ENCODE measurements around the gene DNAH14. TPM values are rescaled to one million over a fixed set of nuclear protein-coding genes. Genes with fewer than 3 reads are reported as not detected.

The DNAH14 gene
- total and polyA plus RNA-seq, 4 donors = 16.4 to 54.0 (median 33.9) TPM

GRCh38 chr1:225253173-225253572 lies 323.7 kb downstream of the DNAH14 start:
- H3K9me3 ChIP-seq (ENCODE audit: control insufficient read depth, insufficient read depth, low read length) = no peaks in the 10 kb centered on the region
- H3K27me3 ChIP-seq (ENCODE audit: control insufficient read depth, insufficient read depth, low read length) = no peaks in the 10 kb centered on the region
- H3K4me1 ChIP-seq (ENCODE audit: control insufficient read depth, insufficient read depth, low read length) = no peaks in the 10 kb centered on the region
- DNase-seq (ENCODE audit: low read depth in 4 of 6, low spot score in 6 of 6) = no peak
- H3K27ac ChIP-seq (ENCODE audit: low read depth, low read length) = no peak overlapping the region
- WGBS (ENCODE audit: insufficient coverage) = 67% methylated on average over 1 of the region's 4 CpGs
- H3K4me3 ChIP-seq (ENCODE audit: low read depth, low read length) = no peak overlapping the region
- no peaks in the 10 kb centered on the region for H3K36me3 ChIP-seq (ENCODE audit: control insufficient read depth, insufficient read depth, low read length)

DNA sequence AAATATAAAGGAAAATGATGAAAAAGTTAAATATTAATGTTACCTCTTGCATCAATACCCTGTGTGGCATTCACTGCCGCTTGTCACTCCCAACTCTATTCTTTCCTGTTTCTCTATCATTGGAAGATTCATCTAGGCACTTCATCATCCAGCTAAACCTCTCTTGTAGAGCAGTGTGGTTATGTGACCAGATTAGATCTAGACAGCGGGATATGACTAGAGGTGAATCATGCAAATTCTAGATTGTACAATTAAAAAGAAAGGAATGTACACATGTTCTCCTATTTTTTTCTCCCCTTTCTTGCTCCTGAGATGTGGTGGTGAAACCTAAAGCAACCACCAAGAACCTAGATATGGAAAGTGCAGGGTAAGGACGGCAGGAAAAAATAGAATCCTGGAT lies 324.3 kb downstream of the DNAH14 start:
- H3K36me3 ChIP-seq (ENCODE audit: control insufficient read depth, insufficient read depth, low read length) = no peaks in the 10 kb centered on the region
- no peak for DNase-seq (ENCODE audit: low read depth in 4 of 6, low spot score in 6 of 6)
- H3K9me3 ChIP-seq (ENCODE audit: control insufficient read depth, insufficient read depth, low read length) = no peaks in the 10 kb centered on the region
- no peak overlapping the region for H3K4me3 ChIP-seq (ENCODE audit: low read depth, low read length)
- H3K4me1 ChIP-seq (ENCODE audit: control insufficient read depth, insufficient read depth, low read length) = no peaks in the 10 kb centered on the region
- no peak overlapping the region for H3K27ac ChIP-seq (ENCODE audit: low read depth, low read length)
- H3K27me3 ChIP-seq (ENCODE audit: control insufficient read depth, insufficient read depth, low read length) = no peaks in the 10 kb centered on the region
- whole genome bisulfite sequencing (ENCODE audit: insufficient coverage) = no CpG with 5 or more reads among the region's 3 CpGs

DNA sequence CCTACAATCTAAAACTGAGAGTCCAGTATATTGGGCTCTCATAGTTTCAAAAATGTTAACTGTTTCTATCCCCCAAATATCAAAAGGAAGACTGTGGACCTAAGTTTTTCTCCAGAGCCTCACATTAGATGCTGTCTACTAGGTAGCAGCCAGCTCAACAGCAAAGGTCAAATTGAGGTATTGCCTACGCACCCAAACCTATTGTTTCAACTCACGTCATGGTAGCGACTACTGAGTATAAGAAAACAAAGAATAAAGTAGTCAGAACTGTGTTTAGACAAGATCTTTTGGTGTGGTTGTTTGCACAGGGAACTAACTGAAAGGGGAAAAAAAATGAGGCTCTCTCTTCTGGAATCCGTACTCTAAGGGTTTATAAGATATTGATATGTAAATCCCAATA lies 325.2 kb downstream of the DNAH14 start:
- DNase-seq (ENCODE audit: low read depth in 4 of 6, low spot score in 6 of 6) = no peak
- H3K27me3 ChIP-seq (ENCODE audit: control insufficient read depth, insufficient read depth, low read length) = no peaks in the 10 kb centered on the region
- no peak overlapping the region for H3K27ac ChIP-seq (ENCODE audit: low read depth, low read length)
- no peaks in the 10 kb centered on the region for H3K9me3 ChIP-seq (ENCODE audit: control insufficient read depth, insufficient read depth, low read length)
- H3K4me1 ChIP-seq (ENCODE audit: control insufficient read depth, insufficient read depth, low read length) = no peaks in the 10 kb centered on the region
- 71% methylated on average over 3 of the region's 4 CpGs for WGBS (ENCODE audit: insufficient coverage)
- no peak overlapping the region for H3K4me3 ChIP-seq (ENCODE audit: low read depth, low read length)
- H3K36me3 ChIP-seq (ENCODE audit: control insufficient read depth, insufficient read depth, low read length) = no peaks in the 10 kb centered on the region

DNA sequence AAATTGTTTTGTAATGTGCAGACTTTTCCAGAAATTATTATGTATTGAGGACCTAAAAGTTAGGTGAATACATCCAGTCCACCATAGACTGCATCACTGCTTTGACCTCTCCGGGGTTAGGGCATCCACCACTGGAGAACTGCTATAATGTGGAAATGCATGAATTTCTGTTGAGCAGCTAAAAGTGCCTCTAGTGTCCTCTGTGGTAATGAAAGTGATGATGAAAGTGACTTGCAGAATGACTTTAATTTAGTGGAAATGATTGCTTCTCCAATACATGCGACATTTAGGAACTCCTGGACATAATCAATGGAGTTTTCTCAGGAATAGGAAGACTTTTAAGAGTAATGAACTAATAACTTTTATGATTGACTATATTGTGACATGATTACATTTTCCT lies 327.6 kb downstream of the DNAH14 start:
- Histone ChIP-seq H3K36me3 (ENCODE audit: control insufficient read depth, insufficient read depth, low read length) (no peaks in the 10 kb centered on the region), H3K27me3 (ENCODE audit: control insufficient read depth, insufficient read depth, low read length) (no peaks in the 10 kb centered on the region), H3K27ac (ENCODE audit: low read depth, low read length) (no peak overlapping the region), H3K4me1 (ENCODE audit: control insufficient read depth, insufficient read depth, low read length) (no peaks in the 10 kb centered on the region), H3K4me3 (ENCODE audit: low read depth, low read length) (no peak overlapping the region), H3K9me3 (ENCODE audit: control insufficient read depth, insufficient read depth, low read length) (no peaks in the 10 kb centered on the region)
- no peak for DNase-seq (ENCODE audit: low read depth in 4 of 6, low spot score in 6 of 6)
- WGBS (ENCODE audit: insufficient coverage) = no CpG with 5 or more reads among the region's 2 CpGs

DNA sequence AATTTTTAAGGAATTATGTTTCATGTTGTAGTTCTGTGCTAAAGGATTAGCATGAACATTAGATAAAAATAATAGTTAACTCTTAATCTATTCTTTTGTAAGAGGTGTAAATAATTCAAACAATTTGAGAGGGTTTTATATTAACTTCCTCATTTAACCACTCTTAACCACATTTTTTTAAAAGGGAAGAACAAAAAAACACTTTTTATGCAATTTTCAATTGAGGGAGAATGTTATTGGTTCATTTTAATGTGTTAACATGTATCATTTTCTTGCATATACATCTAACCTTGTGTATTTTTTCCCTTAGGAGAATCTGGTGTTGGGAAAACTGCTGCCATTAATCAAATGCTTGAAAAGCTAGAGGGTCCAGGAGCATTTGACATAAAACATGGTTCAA lies 329.3 kb downstream of the DNAH14 start:
- DNase-seq (ENCODE audit: low read depth in 4 of 6, low spot score in 6 of 6) = no peak
- H3K27me3 ChIP-seq (ENCODE audit: control insufficient read depth, insufficient read depth, low read length) = no peaks in the 10 kb centered on the region
- no peaks in the 10 kb centered on the region for H3K4me1 ChIP-seq (ENCODE audit: control insufficient read depth, insufficient read depth, low read length)
- H3K4me3 ChIP-seq (ENCODE audit: low read depth, low read length) = no peak overlapping the region
- no peak overlapping the region for H3K27ac ChIP-seq (ENCODE audit: low read depth, low read length)
- no peaks in the 10 kb centered on the region for H3K9me3 ChIP-seq (ENCODE audit: control insufficient read depth, insufficient read depth, low read length)
- H3K36me3 ChIP-seq (ENCODE audit: control insufficient read depth, insufficient read depth, low read length) = no peaks in the 10 kb centered on the region

- no peaks in the 10 kb centered on the region for H3K27me3 ChIP-seq (ENCODE audit: control insufficient read depth, insufficient read depth, low read length)
- DNase-seq (ENCODE audit: low read depth in 4 of 6, low spot score in 6 of 6) = no peak
- H3K4me1 ChIP-seq (ENCODE audit: control insufficient read depth, insufficient read depth, low read length) = no peaks in the 10 kb centered on the region
- no peaks in the 10 kb centered on the region for H3K36me3 ChIP-seq (ENCODE audit: control insufficient read depth, insufficient read depth, low read length)
- no peak overlapping the region for H3K4me3 ChIP-seq (ENCODE audit: low read depth, low read length)
- WGBS (ENCODE audit: insufficient coverage) = no CpG with 5 or more reads among the region's 1 CpG
- H3K9me3 ChIP-seq (ENCODE audit: control insufficient read depth, insufficient read depth, low read length) = no peaks in the 10 kb centered on the region
- H3K27ac ChIP-seq (ENCODE audit: low read depth, low read length) = no peak overlapping the region
Measured at GRCh38 chr1:225259542-225259941, 330.1 kb downstream of the DNAH14 start.

DNA sequence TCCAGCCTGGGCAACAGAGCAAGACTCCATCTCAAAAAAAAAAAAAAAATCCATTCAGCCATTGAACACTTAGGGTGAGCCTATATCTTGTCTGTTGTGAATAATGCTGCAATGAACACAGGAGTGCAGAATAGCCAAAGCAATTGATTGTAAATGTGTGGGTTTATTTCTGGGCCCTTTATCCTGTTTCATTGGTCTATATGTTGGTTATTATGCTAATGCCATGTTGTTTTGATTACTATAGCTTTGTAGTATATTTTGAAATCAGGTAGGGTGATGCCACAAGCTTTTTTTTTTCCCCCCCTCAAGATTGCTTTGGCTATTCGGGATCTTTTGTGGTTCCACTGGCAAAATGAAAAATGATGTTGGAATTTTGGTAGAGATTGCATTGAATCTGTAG lies 330.8 kb downstream of the DNAH14 start:
- no peak for DNase-seq (ENCODE audit: low read depth in 4 of 6, low spot score in 6 of 6)
- Histone ChIP-seq H3K27ac (ENCODE audit: low read depth, low read length) (no peak overlapping the region), H3K9me3 (ENCODE audit: control insufficient read depth, insufficient read depth, low read length) (no peaks in the 10 kb centered on the region), H3K4me1 (ENCODE audit: control insufficient read depth, insufficient read depth, low read length) (no peaks in the 10 kb centered on the region), H3K4me3 (ENCODE audit: low read depth, low read length) (no peak overlapping the region), H3K36me3 (ENCODE audit: control insufficient read depth, insufficient read depth, low read length) (no peaks in the 10 kb centered on the region), H3K27me3 (ENCODE audit: control insufficient read depth, insufficient read depth, low read length) (no peaks in the 10 kb centered on the region)
- no CpG with 5 or more reads among the region's 1 CpG for WGBS (ENCODE audit: insufficient coverage)

- H3K27ac ChIP-seq (ENCODE audit: low read depth, low read length) = no peak overlapping the region
- H3K36me3 ChIP-seq (ENCODE audit: control insufficient read depth, insufficient read depth, low read length) = no peaks in the 10 kb centered on the region
- H3K4me3 ChIP-seq (ENCODE audit: low read depth, low read length) = no peak overlapping the region
- 100% methylated on average over 1 of the region's 3 CpGs for WGBS (ENCODE audit: insufficient coverage)
- H3K4me1 ChIP-seq (ENCODE audit: control insufficient read depth, insufficient read depth, low read length) = no peaks in the 10 kb centered on the region
- peaks cover 3% of the 10 kb centered on the region for H3K9me3 ChIP-seq (ENCODE audit: control insufficient read depth, insufficient read depth, low read length)
- DNase-seq (ENCODE audit: low read depth in 4 of 6, low spot score in 6 of 6) = no peak
- no peaks in the 10 kb centered on the region for H3K27me3 ChIP-seq (ENCODE audit: control insufficient read depth, insufficient read depth, low read length)
Measured at GRCh38 chr1:225277445-225277844, 348.0 kb downstream of the DNAH14 start.

GRCh38 chr1:225280563-225280962 lies 351.1 kb downstream of the DNAH14 start:
- no peaks in the 10 kb centered on the region for H3K36me3 ChIP-seq (ENCODE audit: control insufficient read depth, insufficient read depth, low read length)
- DNase-seq (ENCODE audit: low read depth in 4 of 6, low spot score in 6 of 6) = no peak
- H3K27me3 ChIP-seq (ENCODE audit: control insufficient read depth, insufficient read depth, low read length) = no peaks in the 10 kb centered on the region
- H3K27ac ChIP-seq (ENCODE audit: low read depth, low read length) = no peak overlapping the region
- H3K4me1 ChIP-seq (ENCODE audit: control insufficient read depth, insufficient read depth, low read length) = no peaks in the 10 kb centered on the region
- H3K4me3 ChIP-seq (ENCODE audit: low read depth, low read length) = no peak overlapping the region
- peaks cover 3% of the 10 kb centered on the region for H3K9me3 ChIP-seq (ENCODE audit: control insufficient read depth, insufficient read depth, low read length)

DNA sequence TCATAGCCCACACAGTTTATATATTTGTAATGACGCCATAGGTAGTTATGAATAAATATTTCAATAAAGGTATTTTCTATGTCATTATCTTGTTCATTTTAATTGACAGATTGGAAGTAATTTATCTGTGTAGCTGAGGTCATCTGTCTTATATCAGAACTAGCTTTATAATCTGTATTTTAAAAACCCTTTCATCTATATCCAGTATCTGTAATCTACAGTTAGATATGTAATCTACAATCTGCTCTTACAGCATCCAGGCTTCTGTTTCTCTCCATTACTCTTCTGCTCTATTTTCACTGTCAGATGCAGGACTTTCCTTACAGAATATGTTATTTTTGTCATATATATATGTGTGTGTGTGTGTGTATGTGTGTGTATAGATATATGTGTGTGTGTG lies 360.8 kb downstream of the DNAH14 start:
- Histone ChIP-seq H3K4me3 (ENCODE audit: low read depth, low read length) (no peak overlapping the region), H3K27me3 (ENCODE audit: control insufficient read depth, insufficient read depth, low read length) (no peaks in the 10 kb centered on the region), H3K36me3 (ENCODE audit: control insufficient read depth, insufficient read depth, low read length) (no peaks in the 10 kb centered on the region), H3K27ac (ENCODE audit: low read depth, low read length) (no peak overlapping the region), H3K9me3 (ENCODE audit: control insufficient read depth, insufficient read depth, low read length) (peaks cover 6% of the 10 kb centered on the region), H3K4me1 (ENCODE audit: control insufficient read depth, insufficient read depth, low read length) (no peaks in the 10 kb centered on the region)
- no peak for DNase-seq (ENCODE audit: low read depth in 4 of 6, low spot score in 6 of 6)
- WGBS (ENCODE audit: insufficient coverage) = no CpG with 5 or more reads among the region's 1 CpG

Measured in spinal cord (tissue), 10 donors.